HG02610 (cell line): ENCODE data around the gene EPHB4.

Experiments used
- ATAC-seq: cut with Tn5 transposase; IDR thresholded peaks from one replicate; pipeline ENCODE4 v1.9.1; 2021; ENCODE audit warnings: mild to moderate bottlenecking, moderate library complexity; ENCODE audit not compliant: unreplicated experiment

The EPHB4 gene

GRCh38 chr7:100827330-100828226, at the start of gene EPHB4:
Gene EPHB4 (minus strand): TSS chr7:100827523. CDS start chr7:100827030, 493 bp downstream.
- no peak for ATAC-seq

GRCh38 chr7:100875356-100875751, 48.0 kb upstream of the EPHB4 start:
- ATAC-seq: peak; percentile 22

GRCh38 chr7:100874577-100875355, 47.4 kb upstream of the EPHB4 start, which contains the start of gene SRRT:
Gene SRRT (plus strand): TSS chr7:100875103. CDS start chr7:100875591, 488 bp downstream.
- peak; percentile 87 for ATAC-seq

- ATAC-seq: no peak
These were observed 46.9 kb upstream of the EPHB4 start for GRCh38 chr7:100874300-100874576.

GRCh38 chr7:100873599-100874299, 46.4 kb upstream of the EPHB4 start:
- no peak for ATAC-seq

- no peak for ATAC-seq
These were observed 40.6 kb upstream of the EPHB4 start for GRCh38 chr7:100867776-100868485.

- ATAC-seq: peak; percentile 47
These were observed 39.9 kb upstream of the EPHB4 start, which contains the start of gene TRIP6 for GRCh38 chr7:100867040-100867775. Gene TRIP6 (plus strand): TSS chr7:100867387. CDS start chr7:100867498, 111 bp downstream.

- ATAC-seq: no peak
These were observed 39.4 kb upstream of the EPHB4 start for GRCh38 chr7:100866729-100867039.

- ATAC-seq: no peak
These were observed 38.8 kb upstream of the EPHB4 start for GRCh38 chr7:100865938-100866728.

GRCh38 chr7:100865372-100865911, 38.1 kb upstream of the EPHB4 start:
- no peak for ATAC-seq

GRCh38 chr7:100864263-100864845, 37.0 kb upstream of the EPHB4 start:
- no peak for ATAC-seq

- ATAC-seq: no peak
These were observed 36.2 kb upstream of the EPHB4 start for GRCh38 chr7:100863406-100863950.

GRCh38 chr7:100861616-100861985, 34.3 kb upstream of the EPHB4 start:
- no peak for ATAC-seq

- ATAC-seq: no peak
These were observed 33.6 kb upstream of the EPHB4 start for GRCh38 chr7:100860702-100861615.

- no peak for ATAC-seq
These were observed 32.5 kb upstream of the EPHB4 start for GRCh38 chr7:100859856-100860255.

- ATAC-seq: no peak
These were observed 29.6 kb upstream of the EPHB4 start for GRCh38 chr7:100856871-100857282.

- no peak for ATAC-seq
These were observed 28.2 kb upstream of the EPHB4 start for GRCh38 chr7:100855515-100855914.
